Peyer's patch (tissue), 4 donors: Measurements from ENCODE around the gene MKNK2.

Source experiments
- POLR2A ChIP-seq, 2 donors: fragments of 450-650 bp; IDR thresholded peaks; one replicate each; pipeline ENCODE4 v1.5.1; 2017; ENCODE audit warnings: antibody characterized with exemption in 2 of 2, mild to moderate bottlenecking in 2 of 2, moderate library complexity in 2 of 2
- TF ChIP-seq, protein P1 (sequence below), 6 experiments: fragments of 450-650 bp in 4 of 6; fragments of 200-600 bp in 2 of 6; sonication (generic) in 1 of 6; IDR thresholded peaks; one replicate each; pipeline ENCODE4 v1.5.1; 2017 to 2019; ENCODE audit warnings: antibody characterized with exemption in 6 of 6, mild to moderate bottlenecking in 3 of 6, moderate library complexity in 1 of 6

DNA sequence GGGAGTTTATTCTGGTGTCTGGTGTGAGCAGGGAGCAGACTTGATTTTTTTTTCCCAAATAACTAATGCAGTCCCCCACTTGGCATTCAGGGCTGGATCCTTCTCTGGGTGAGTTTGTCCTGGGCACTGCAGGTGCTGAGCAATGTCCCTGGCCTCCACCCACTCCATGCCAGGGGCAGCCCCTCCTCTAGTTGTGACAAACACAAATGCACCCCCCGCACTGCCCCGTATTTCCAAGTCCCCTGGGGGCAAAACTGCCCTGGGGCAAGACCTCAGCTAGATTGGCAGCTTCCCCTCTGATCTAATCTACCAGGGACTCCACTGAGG, 38.6 kb upstream of the MKNK2 start:
- TF ChIP-seq, protein P1, sequence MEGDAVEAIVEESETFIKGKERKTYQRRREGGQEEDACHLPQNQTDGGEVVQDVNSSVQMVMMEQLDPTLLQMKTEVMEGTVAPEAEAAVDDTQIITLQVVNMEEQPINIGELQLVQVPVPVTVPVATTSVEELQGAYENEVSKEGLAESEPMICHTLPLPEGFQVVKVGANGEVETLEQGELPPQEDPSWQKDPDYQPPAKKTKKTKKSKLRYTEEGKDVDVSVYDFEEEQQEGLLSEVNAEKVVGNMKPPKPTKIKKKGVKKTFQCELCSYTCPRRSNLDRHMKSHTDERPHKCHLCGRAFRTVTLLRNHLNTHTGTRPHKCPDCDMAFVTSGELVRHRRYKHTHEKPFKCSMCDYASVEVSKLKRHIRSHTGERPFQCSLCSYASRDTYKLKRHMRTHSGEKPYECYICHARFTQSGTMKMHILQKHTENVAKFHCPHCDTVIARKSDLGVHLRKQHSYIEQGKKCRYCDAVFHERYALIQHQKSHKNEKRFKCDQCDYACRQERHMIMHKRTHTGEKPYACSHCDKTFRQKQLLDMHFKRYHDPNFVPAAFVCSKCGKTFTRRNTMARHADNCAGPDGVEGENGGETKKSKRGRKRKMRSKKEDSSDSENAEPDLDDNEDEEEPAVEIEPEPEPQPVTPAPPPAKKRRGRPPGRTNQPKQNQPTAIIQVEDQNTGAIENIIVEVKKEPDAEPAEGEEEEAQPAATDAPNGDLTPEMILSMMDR (IDR thresholded peaks at IDR 0.05): no peak
- TF ChIP-seq POLR2A (IDR thresholded peaks at IDR 0.05): no peak
